ENCODE data around the gene OPRM1. TPM values are rescaled to one million over a fixed set of nuclear protein-coding genes. Genes with fewer than 3 reads are reported as not detected.
"Not testable (repeated sequence)": the region's sequence is repeated elsewhere in the genome, so short reads cannot be mapped to it uniquely, and the experiment has no call there.

Gene OPRM1
- total RNA-seq, 1 donor from 2014 or later, result not detected

GRCh38 chr6:154170106-154170505 is 131.1 kb downstream of the OPRM1 start:
- H3K27ac Mint-ChIP-seq (ENCODE audit: unreplicated experiment), result no peak overlapping the region
- H3K4me3 Mint-ChIP-seq (ENCODE audit: unreplicated experiment), result no peak overlapping the region
- no peak for TF ChIP-seq CTCF (IDR thresholded peaks at IDR 0.05)
- peaks cover 6% of the 10 kb centered on the region for H3K27me3 Mint-ChIP-seq (ENCODE audit: unreplicated experiment)
- H3K36me3 Mint-ChIP-seq (ENCODE audit: unreplicated experiment), result no peaks in the 10 kb centered on the region
- H3K9me3 Mint-ChIP-seq (ENCODE audit: unreplicated experiment), result peaks cover 10% of the 10 kb centered on the region
- H3K4me1 Mint-ChIP-seq (ENCODE audit: unreplicated experiment), result no peaks in the 10 kb centered on the region
- no peak for DNase-seq (ENCODE audit: extremely low spot score, unreplicated experiment)

- H3K27me3 Mint-ChIP-seq (ENCODE audit: unreplicated experiment); H3K27ac Mint-ChIP-seq (ENCODE audit: unreplicated experiment); H3K4me1 Mint-ChIP-seq (ENCODE audit: unreplicated experiment); H3K4me3 Mint-ChIP-seq (ENCODE audit: unreplicated experiment); H3K36me3 Mint-ChIP-seq (ENCODE audit: unreplicated experiment); DNase-seq (ENCODE audit: extremely low spot score, unreplicated experiment): not testable (repeated sequence)
- peaks cover 14% of the 10 kb centered on the region for H3K9me3 Mint-ChIP-seq (ENCODE audit: unreplicated experiment)
Measured at GRCh38 chr6:154172393-154172792, 133.4 kb downstream of the OPRM1 start.

- peaks cover 7% of the 10 kb centered on the region for H3K9me3 Mint-ChIP-seq (ENCODE audit: unreplicated experiment)
- H3K4me3 Mint-ChIP-seq (ENCODE audit: unreplicated experiment), result no peak overlapping the region
- H3K27me3 Mint-ChIP-seq (ENCODE audit: unreplicated experiment), result peaks cover 12% of the 10 kb centered on the region
- no peak overlapping the region for H3K27ac Mint-ChIP-seq (ENCODE audit: unreplicated experiment)
- no peak for TF ChIP-seq CTCF (IDR thresholded peaks at IDR 0.05)
- H3K36me3 Mint-ChIP-seq (ENCODE audit: unreplicated experiment), result no peaks in the 10 kb centered on the region
- no peaks in the 10 kb centered on the region for H3K4me1 Mint-ChIP-seq (ENCODE audit: unreplicated experiment)
- no peak for DNase-seq (ENCODE audit: extremely low spot score, unreplicated experiment)
Measured at GRCh38 chr6:154179434-154179833, 140.4 kb downstream of the OPRM1 start.

- Mint-ChIP-seq H3K36me3 (ENCODE audit: unreplicated experiment) (no peaks in the 10 kb centered on the region), H3K4me3 (ENCODE audit: unreplicated experiment) (no peak overlapping the region), H3K9me3 (ENCODE audit: unreplicated experiment) (peaks cover 4% of the 10 kb centered on the region), H3K27ac (ENCODE audit: unreplicated experiment) (no peak overlapping the region), H3K27me3 (ENCODE audit: unreplicated experiment) (peaks cover 11% of the 10 kb centered on the region), H3K4me1 (ENCODE audit: unreplicated experiment) (peaks cover 2% of the 10 kb centered on the region)
- TF ChIP-seq CTCF (IDR thresholded peaks at IDR 0.05), result no peak
- DNase-seq (ENCODE audit: extremely low spot score, unreplicated experiment), result no peak
Measured at GRCh38 chr6:154187203-154187602, 148.2 kb downstream of the OPRM1 start.

GRCh38 chr6:154187714-154188113 is 148.7 kb downstream of the OPRM1 start:
- no peak for TF ChIP-seq CTCF (IDR thresholded peaks at IDR 0.05)
- peaks cover 4% of the 10 kb centered on the region for H3K9me3 Mint-ChIP-seq (ENCODE audit: unreplicated experiment)
- DNase-seq (ENCODE audit: extremely low spot score, unreplicated experiment), result no peak
- peaks cover 2% of the 10 kb centered on the region for H3K4me1 Mint-ChIP-seq (ENCODE audit: unreplicated experiment)
- no peak overlapping the region for H3K27ac Mint-ChIP-seq (ENCODE audit: unreplicated experiment)
- H3K36me3 Mint-ChIP-seq (ENCODE audit: unreplicated experiment), result no peaks in the 10 kb centered on the region
- H3K4me3 Mint-ChIP-seq (ENCODE audit: unreplicated experiment), result no peak overlapping the region
- peaks cover 9% of the 10 kb centered on the region for H3K27me3 Mint-ChIP-seq (ENCODE audit: unreplicated experiment)

GRCh38 chr6:154196333-154196885 is 157.4 kb downstream of the OPRM1 start:
- Mint-ChIP-seq H3K4me1 (ENCODE audit: unreplicated experiment) (peaks cover 12% of the 10 kb centered on the region), H3K9me3 (ENCODE audit: unreplicated experiment) (no peaks in the 10 kb centered on the region), H3K4me3 (ENCODE audit: unreplicated experiment) (no peak overlapping the region), H3K27me3 (ENCODE audit: unreplicated experiment) (no peaks in the 10 kb centered on the region), H3K27ac (ENCODE audit: unreplicated experiment) (no peak overlapping the region), H3K36me3 (ENCODE audit: unreplicated experiment) (peaks cover 1% of the 10 kb centered on the region)
- TF ChIP-seq CTCF (IDR thresholded peaks at IDR 0.05), result no peak
- no peak for DNase-seq (ENCODE audit: extremely low spot score, unreplicated experiment)
